BE2C (cell line): ENCODE data around the gene ALK.

Experiments
- DNase-seq: peaks from one replicate; pipeline ENCODE4 v3.0.0-alpha.2; 2020
- H3K27me3 ChIP-seq: fragments of 250-450 bp; sonication (Bioruptor Pico); 2 replicates; pipeline ENCODE4 v1.5.1; 2020; ENCODE audit warnings: mild to moderate bottlenecking
- H3K36me3 ChIP-seq: fragments of 250-450 bp; sonication (Bioruptor Pico); 2 replicates; pipeline ENCODE4 v1.5.1; 2020; ENCODE audit warnings: mild to moderate bottlenecking
- H3K4me1 ChIP-seq: fragments of 250-450 bp; sonication (Bioruptor Pico); 2 replicates; pipeline ENCODE4 v1.5.1; 2020
- H3K4me3 ChIP-seq: 2 replicates; pipeline ENCODE4 v1.5.1; 2011; ENCODE audit warnings: low read depth, low read length
- H3K9me3 ChIP-seq: fragments of 250-450 bp; sonication (Bioruptor Pico); 2 replicates; pipeline ENCODE4 v1.5.1; 2020
- CTCF ChIP-seq: IDR thresholded peaks from 2 replicates; pipeline ENCODE4 v1.5.1; 2012; ENCODE audit warnings: mild to moderate bottlenecking, low read depth, low read length

Gene ALK

DNA sequence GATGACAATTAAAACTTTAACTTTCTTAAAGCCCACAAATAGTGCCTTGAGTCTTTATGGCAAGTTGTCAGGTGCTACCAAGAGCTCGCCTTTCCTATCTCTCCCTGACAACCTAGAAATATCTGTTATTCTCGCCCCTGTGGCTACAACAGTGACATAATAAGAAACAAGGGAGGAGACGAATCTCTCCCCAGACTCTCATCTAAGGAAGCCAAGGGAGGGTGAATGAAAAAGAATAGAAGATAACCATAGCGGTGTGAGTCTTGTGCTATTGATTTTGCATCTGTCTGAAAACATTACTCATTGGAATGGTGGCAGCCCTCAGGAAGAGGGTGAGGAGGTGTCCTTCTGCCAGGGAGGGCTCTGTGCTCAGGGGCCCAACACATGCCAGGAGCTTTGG lies 114.3 kb downstream of the ALK start:
- Histone ChIP-seq H3K4me1 (no peaks in the 10 kb centered on the region), H3K36me3 (no peaks in the 10 kb centered on the region), H3K27me3 (no peaks in the 10 kb centered on the region), H3K9me3 (no peaks in the 10 kb centered on the region), H3K4me3 (no peak overlapping the region)
- DNase-seq, result no peak
- no peak for TF ChIP-seq CTCF

GRCh38 chr2:29806461-29806860 lies 114.9 kb downstream of the ALK start:
- Histone ChIP-seq H3K27me3 (no peaks in the 10 kb centered on the region), H3K4me1 (no peaks in the 10 kb centered on the region), H3K36me3 (no peaks in the 10 kb centered on the region), H3K9me3 (no peaks in the 10 kb centered on the region), H3K4me3 (no peak overlapping the region)
- DNase-seq, result no peak
- no peak for TF ChIP-seq CTCF

- no peaks in the 10 kb centered on the region for H3K36me3 ChIP-seq
- DNase-seq, result no peak
- H3K27me3 ChIP-seq, result no peaks in the 10 kb centered on the region
- H3K4me3 ChIP-seq, result no peak overlapping the region
- no peaks in the 10 kb centered on the region for H3K4me1 ChIP-seq
- H3K9me3 ChIP-seq, result no peaks in the 10 kb centered on the region
- TF ChIP-seq CTCF, result no peak
Observed at GRCh38 chr2:29804671-29805070, 116.7 kb downstream of the ALK start.

DNA sequence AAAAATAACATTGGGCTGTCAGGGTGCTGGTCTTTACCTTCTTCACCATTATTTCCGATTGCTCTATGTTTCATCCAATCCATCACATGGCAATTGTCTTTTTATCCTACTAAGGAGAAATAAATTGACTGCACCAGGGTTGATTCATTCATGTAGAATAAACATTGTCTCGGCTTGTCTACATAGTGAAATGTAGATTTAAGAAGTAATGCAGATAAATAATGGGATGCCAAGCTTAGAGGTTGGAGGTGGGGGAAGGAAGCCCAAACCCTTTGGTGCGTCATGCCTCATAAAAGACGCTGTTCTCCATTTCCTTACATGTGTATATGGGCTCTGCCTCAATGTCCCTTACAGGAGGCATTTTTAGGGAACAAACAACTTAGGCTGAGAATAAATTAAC lies 117.8 kb downstream of the ALK start:
- H3K4me3 ChIP-seq, result no peak overlapping the region
- TF ChIP-seq CTCF, result no peak
- no peak for DNase-seq
- H3K9me3 ChIP-seq, result no peaks in the 10 kb centered on the region
- H3K4me1 ChIP-seq, result no peaks in the 10 kb centered on the region
- H3K27me3 ChIP-seq, result no peaks in the 10 kb centered on the region
- H3K36me3 ChIP-seq, result no peaks in the 10 kb centered on the region

DNA sequence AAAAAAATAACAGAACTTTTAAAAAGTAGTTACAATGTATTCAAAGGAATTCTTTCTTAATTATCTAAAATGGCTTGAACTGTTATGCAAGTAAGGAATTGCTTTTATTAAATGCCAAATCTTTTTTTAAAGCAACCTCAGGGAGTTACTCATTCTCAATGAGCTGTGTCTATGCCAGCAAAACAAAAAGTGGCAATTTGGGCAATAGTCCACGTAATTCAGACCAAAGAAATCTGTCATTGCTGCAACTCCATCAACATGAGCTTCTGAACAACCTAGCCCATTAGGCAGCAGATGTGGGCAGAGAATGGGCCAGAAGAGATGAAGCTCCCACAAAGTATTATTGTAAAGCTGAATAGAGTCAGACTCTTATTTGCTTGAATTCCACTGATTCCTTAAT lies 118.4 kb downstream of the ALK start:
- no peak for TF ChIP-seq CTCF
- Histone ChIP-seq H3K36me3 (no peaks in the 10 kb centered on the region), H3K9me3 (no peaks in the 10 kb centered on the region), H3K4me3 (no peak overlapping the region), H3K27me3 (no peaks in the 10 kb centered on the region), H3K4me1 (no peaks in the 10 kb centered on the region)
- no peak for DNase-seq

GRCh38 chr2:29799628-29800027 lies 121.8 kb downstream of the ALK start:
- Histone ChIP-seq H3K4me3 (no peak overlapping the region), H3K36me3 (no peaks in the 10 kb centered on the region), H3K4me1 (no peaks in the 10 kb centered on the region), H3K27me3 (no peaks in the 10 kb centered on the region), H3K9me3 (no peaks in the 10 kb centered on the region)
- no peak for TF ChIP-seq CTCF
- no peak for DNase-seq
